H9 (cell line): Measurements from ENCODE around the gene KRT6B. TPM values are rescaled to one million over a fixed set of nuclear protein-coding genes. Genes with fewer than 3 reads are reported as not detected.

ENCODE experiments used
- DNase-seq: peaks from one replicate; pipeline ENCODE4 v3.0.0-alpha.2; 2017
- H2AFZ ChIP-seq: one replicate; pipeline ENCODE4 v1.6.1; 2013; ENCODE audit warnings: mild to moderate bottlenecking, low read length, control low read depth, moderate library complexity
- H2AK5ac ChIP-seq: 2 replicates; pipeline ENCODE4 v1.6.1; 2013; ENCODE audit warnings: low read length, control low read depth, mixed read lengths; ENCODE audit not compliant: insufficient read length
- H2BK120ac ChIP-seq: one replicate; pipeline ENCODE4 v1.6.1; 2013; ENCODE audit warnings: low read depth, mild to moderate bottlenecking, low read length, control low read depth, inconsistent platforms; ENCODE audit not compliant: poor library complexity, severe bottlenecking
- H2BK12ac ChIP-seq: 2 replicates; pipeline ENCODE4 v1.6.1; 2013; ENCODE audit warnings: low read length, control low read depth, mixed read lengths, low read depth; ENCODE audit not compliant: insufficient read length
- H2BK15ac ChIP-seq: 2 replicates; pipeline ENCODE4 v1.6.1; 2013; ENCODE audit warnings: low read depth, low read length, control low read depth
- H2BK20ac ChIP-seq: one replicate; pipeline ENCODE4 v1.6.1; 2013; ENCODE audit warnings: low read depth, mild to moderate bottlenecking, low read length, control low read depth, inconsistent platforms; ENCODE audit not compliant: poor library complexity, severe bottlenecking
- H2BK5ac ChIP-seq: 2 replicates; pipeline ENCODE4 v1.6.1; 2013; ENCODE audit warnings: low read length, control low read depth, mixed read lengths; ENCODE audit not compliant: insufficient read length
- H3K14ac ChIP-seq: 2 replicates; pipeline ENCODE4 v1.6.1; 2013; ENCODE audit warnings: low read length, control low read depth; ENCODE audit not compliant: insufficient read depth
- H3K18ac ChIP-seq: 2 replicates; pipeline ENCODE4 v1.6.1; 2013; ENCODE audit warnings: low read depth, mild to moderate bottlenecking, mixed read lengths, low read length, control low read depth; ENCODE audit not compliant: insufficient read length
- H3K23ac ChIP-seq: 2 replicates; pipeline ENCODE4 v1.6.1; 2013; ENCODE audit warnings: low read length, control low read depth, mixed read lengths, low read depth; ENCODE audit not compliant: insufficient read length
- H3K23me2 ChIP-seq: 2 replicates; pipeline ENCODE4 v1.6.1; 2013; ENCODE audit warnings: low read depth, mild to moderate bottlenecking, mixed read lengths, low read length, control low read depth; ENCODE audit not compliant: insufficient read length, poor library complexity, severe bottlenecking
- H3K27ac ChIP-seq: 2 replicates; pipeline ENCODE4 v1.5.1; 2013; ENCODE audit warnings: low read length, control low read depth, mixed read lengths, low read depth; ENCODE audit not compliant: insufficient read length
- H3K27me3 ChIP-seq: 2 replicates; pipeline ENCODE4 v1.6.1; 2013; ENCODE audit warnings: low read length, control low read depth, inconsistent platforms; ENCODE audit not compliant: insufficient read depth
- H3K4ac ChIP-seq: 2 replicates; pipeline ENCODE4 v1.6.1; 2013; ENCODE audit warnings: low read depth, mild to moderate bottlenecking, control low read depth, inconsistent platforms, low read length, moderate library complexity
- H3K4me1 ChIP-seq: 2 replicates; pipeline ENCODE4 v1.6.1; 2013; ENCODE audit warnings: low read length, control low read depth, inconsistent platforms; ENCODE audit not compliant: insufficient read depth
- H3K4me2 ChIP-seq: 2 replicates; pipeline ENCODE4 v1.6.1; 2013; ENCODE audit warnings: low read length, control low read depth, mixed read lengths; ENCODE audit not compliant: insufficient read length, insufficient read depth
- H3K56ac ChIP-seq: 2 replicates; pipeline ENCODE4 v1.6.1; 2013; ENCODE audit warnings: low read depth, mild to moderate bottlenecking, mixed read lengths, low read length, control low read depth; ENCODE audit not compliant: insufficient read length
- H3K79me1 ChIP-seq: 2 replicates; pipeline ENCODE4 v1.6.1; 2013; ENCODE audit warnings: low read depth, mild to moderate bottlenecking, moderate library complexity, low read length, control low read depth, inconsistent platforms; ENCODE audit not compliant: insufficient read depth, poor library complexity, severe bottlenecking
- H3K79me2 ChIP-seq: 2 replicates; pipeline ENCODE4 v1.6.1; 2013; ENCODE audit warnings: low read length, control low read depth, inconsistent platforms; ENCODE audit not compliant: insufficient read depth
- H3K9ac ChIP-seq: 2 replicates; pipeline ENCODE4 v1.6.1; 2013; ENCODE audit warnings: low read length, control low read depth, mixed read lengths; ENCODE audit not compliant: insufficient read length; ENCODE audit errors: extremely low read depth
- H3K9me3 ChIP-seq: one replicate; pipeline ENCODE4 v1.6.1; 2013; ENCODE audit warnings: low read depth, low read length, inconsistent platforms; ENCODE audit not compliant: control insufficient read depth
- H3T11ph ChIP-seq: one replicate; pipeline ENCODE4 v1.6.1; 2013; ENCODE audit warnings: mild to moderate bottlenecking, low read length, control low read depth, inconsistent platforms
- H4K20me1 ChIP-seq: one replicate; pipeline ENCODE4 v1.6.1; 2013; ENCODE audit not compliant: control insufficient read depth, insufficient read length, insufficient read depth
- H4K5ac ChIP-seq: 2 replicates; pipeline ENCODE4 v1.6.1; 2013; ENCODE audit warnings: low read depth, mild to moderate bottlenecking, mixed read lengths, low read length, control low read depth; ENCODE audit not compliant: insufficient read length
- H4K8ac ChIP-seq: replicated peaks from 2 replicates; pipeline ENCODE4 v1.6.1; 2013; ENCODE audit warnings: low read length, control low read depth, mixed read lengths, low read depth; ENCODE audit not compliant: insufficient read length
- H4K91ac ChIP-seq: 2 replicates; pipeline ENCODE4 v1.6.1; 2013; ENCODE audit warnings: low read depth, mild to moderate bottlenecking, moderate library complexity, mixed read lengths, low read length, control low read depth; ENCODE audit not compliant: insufficient read length
- H3K27ac Mint-ChIP-seq, 3 experiments: 2 replicates in 2 of 3; 3 replicates in 1 of 3; pipeline ENCODE4 v1.8.0; 2020 to 2021; ENCODE audit warnings: mixed read lengths in 3 of 3, mild to moderate bottlenecking in 1 of 3, moderate library complexity in 1 of 3
- H3K27me3 Mint-ChIP-seq: 2 replicates; pipeline ENCODE4 v1.8.0; 2021; ENCODE audit warnings: low read depth, mild to moderate bottlenecking, moderate library complexity, mixed read lengths
- H3K36me3 Mint-ChIP-seq, 3 experiments: 2 replicates in 2 of 3; 3 replicates in 1 of 3; pipeline ENCODE4 v1.8.0; 2020 to 2021; ENCODE audit warnings: low read depth in 3 of 3, mixed read lengths in 3 of 3; ENCODE audit not compliant: insufficient read depth in 1 of 3
- H3K4me1 Mint-ChIP-seq, 2 experiments: 2 replicates each; pipeline ENCODE4 v1.8.0; 2020; ENCODE audit warnings: mixed read lengths in 2 of 2
- H3K4me3 Mint-ChIP-seq, 2 experiments: 2 replicates in 1 of 2; 3 replicates in 1 of 2; pipeline ENCODE4 v1.8.0; 2020 to 2021; ENCODE audit warnings: mild to moderate bottlenecking in 2 of 2, mixed read lengths in 2 of 2, moderate library complexity in 1 of 2
- H3K9me3 Mint-ChIP-seq, 2 experiments: 2 replicates in 1 of 2; 3 replicates in 1 of 2; pipeline ENCODE4 v1.8.0; 2020; ENCODE audit warnings: mild to moderate bottlenecking in 2 of 2, mixed read lengths in 2 of 2, moderate library complexity in 1 of 2
- CTCF ChIP-seq: fragments of 200-600 bp; sonication (generic); conservative IDR thresholded peaks from 3 replicates; pipeline ENCODE4 v1.8.0; 2021; ENCODE audit warnings: antibody characterized with exemption, mild to moderate bottlenecking
- WGBS: extraction: QIAGEN DNeasy Blood & Tissue Kit; methylation state at CpG from one replicate; pipeline ENCODE4 v1.1.7; 2013; ENCODE audit warnings: missing lambda C conversion rate, low lambda C conversion rate, mixed read lengths; ENCODE audit not compliant: insufficient read length; ENCODE audit errors: extremely low coverage; 5-methylcytosine and 5-hydroxymethylcytosine counted together
- total RNA-seq: library from RNA; stranded (reverse); gene quantifications from 2 replicates; pipeline ENCODE4 v1.2.1, GENCODE V29; 2021

The KRT6B gene
- total RNA-seq, 1 experiment from 2014 or later: not detected

DNA sequence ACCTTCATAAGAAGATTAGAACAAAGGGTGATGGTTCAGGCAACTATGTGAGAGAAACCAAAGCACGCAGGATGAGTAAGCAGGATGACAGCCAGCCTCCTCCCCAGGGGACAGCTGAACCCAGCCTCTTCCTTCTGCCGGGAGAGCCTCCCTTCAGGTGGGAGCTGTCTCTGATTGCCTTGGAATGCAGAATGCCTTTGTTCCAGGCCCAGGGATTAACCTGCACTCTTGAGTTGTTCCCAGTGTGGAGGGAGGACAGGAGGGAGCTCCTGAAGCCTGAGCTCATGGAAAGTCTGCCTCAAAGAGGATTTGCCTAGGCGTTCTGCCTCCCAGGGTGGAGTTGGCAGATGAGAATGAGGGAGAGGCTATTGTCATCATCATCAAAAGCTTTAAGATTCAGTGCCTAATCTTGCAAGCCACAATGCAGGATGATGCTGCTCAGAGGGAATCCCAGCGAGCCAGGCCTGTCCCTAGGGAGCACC, 44.7 kb upstream of the KRT6B start:
- H4K8ac ChIP-seq: no peak overlapping the region
- no peaks in the 10 kb centered on the region for H3K23me2 ChIP-seq
- no peak overlapping the region for H2AK5ac ChIP-seq
- Mint-ChIP-seq H3K27ac (peak overlapping the region; percentile 68 to 94 (median 78); a peak in 6 of 7 replicates), H3K36me3 (no peaks in the 10 kb centered on the region; a peak in 1 of 7 replicates), H3K9me3 (peaks cover 0 to 3% of the 10 kb centered on the region in 2 experiments; a peak in 1 of 5 replicates), H3K4me1 (peaks cover 28 to 37% of the 10 kb centered on the region in 2 experiments), H3K27me3 (peaks cover 14% of the 10 kb centered on the region), H3K4me3 (no peak overlapping the region)
- H3K4ac ChIP-seq: no peak overlapping the region
- no peak overlapping the region for H2BK5ac ChIP-seq
- no peaks in the 10 kb centered on the region for H3K9me3 ChIP-seq
- no peak overlapping the region for H4K5ac ChIP-seq
- H2BK12ac ChIP-seq: no peak overlapping the region
- no peak overlapping the region for H3T11ph ChIP-seq
- H3K4me1 ChIP-seq: peaks cover 6% of the 10 kb centered on the region; the same call in 1 of the 2 replicates
- H2AFZ ChIP-seq: no peak overlapping the region
- no peaks in the 10 kb centered on the region for H3K79me2 ChIP-seq
- H3K23ac ChIP-seq: no peak overlapping the region
- no peak overlapping the region for H2BK15ac ChIP-seq
- no peak overlapping the region for H3K9ac ChIP-seq
- no peak overlapping the region for H3K14ac ChIP-seq
- H3K18ac ChIP-seq: no peak overlapping the region
- H2BK20ac ChIP-seq: no peak overlapping the region
- no peak for TF ChIP-seq CTCF
- WGBS: no CpG with 5 or more reads among the region's 4 CpGs
- H3K56ac ChIP-seq: no peak overlapping the region
- no peak overlapping the region for H4K91ac ChIP-seq
- no peak overlapping the region for H2BK120ac ChIP-seq
- no peak overlapping the region for H3K4me2 ChIP-seq
- no peaks in the 10 kb centered on the region for H3K27me3 ChIP-seq
- no peaks in the 10 kb centered on the region for H4K20me1 ChIP-seq
- no peak overlapping the region for H3K27ac ChIP-seq
- H3K79me1 ChIP-seq: no peaks in the 10 kb centered on the region
- peak; percentile 85 for DNase-seq
